Eye (tissue), 1 donor: ENCODE measurements around the gene ELSPBP1.
"Not testable (repeated sequence)": the region's sequence is repeated elsewhere in the genome, so short reads cannot be mapped to it uniquely, and the experiment has no call there.

Source experiments
- DNase-seq: peaks from one replicate; pipeline ENCODE4 v3.0.0-alpha.2; 2015

ELSPBP1 gene

DNA sequence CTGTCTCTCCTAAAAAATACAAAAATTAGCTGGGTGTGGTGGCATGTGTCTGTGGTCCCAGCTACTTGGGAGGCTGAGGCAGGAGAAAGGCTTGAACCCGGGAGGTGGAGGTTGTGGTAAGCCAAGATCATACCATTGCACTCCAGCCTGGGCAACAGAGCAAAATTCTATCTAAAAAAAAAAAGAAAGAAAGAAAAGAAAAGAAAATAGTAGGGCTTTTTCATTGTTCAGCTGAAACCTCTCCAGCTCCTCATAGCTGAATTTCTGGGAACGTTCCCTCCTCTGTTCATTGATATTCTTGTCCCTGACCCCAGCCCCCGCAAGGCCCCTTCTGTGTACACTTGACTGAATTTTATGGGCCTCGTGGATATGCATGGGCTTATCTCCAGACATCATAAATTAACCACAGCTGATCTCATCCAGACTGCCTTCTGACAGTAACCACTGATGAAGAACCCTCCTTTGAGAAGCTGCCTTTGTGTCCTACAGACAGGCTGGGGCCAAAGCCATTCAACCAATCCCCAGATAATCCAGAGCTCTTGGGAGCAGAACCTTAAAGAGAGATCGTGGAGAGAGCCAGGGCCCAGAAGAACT, at the start of gene ELSPBP1:
TSS of gene ELSPBP1 (plus strand) at position 424 of the 594 bp plus-strand sequence. CDS start 14,036 bp downstream, outside the sequence.
- no peak for DNase-seq

DNA sequence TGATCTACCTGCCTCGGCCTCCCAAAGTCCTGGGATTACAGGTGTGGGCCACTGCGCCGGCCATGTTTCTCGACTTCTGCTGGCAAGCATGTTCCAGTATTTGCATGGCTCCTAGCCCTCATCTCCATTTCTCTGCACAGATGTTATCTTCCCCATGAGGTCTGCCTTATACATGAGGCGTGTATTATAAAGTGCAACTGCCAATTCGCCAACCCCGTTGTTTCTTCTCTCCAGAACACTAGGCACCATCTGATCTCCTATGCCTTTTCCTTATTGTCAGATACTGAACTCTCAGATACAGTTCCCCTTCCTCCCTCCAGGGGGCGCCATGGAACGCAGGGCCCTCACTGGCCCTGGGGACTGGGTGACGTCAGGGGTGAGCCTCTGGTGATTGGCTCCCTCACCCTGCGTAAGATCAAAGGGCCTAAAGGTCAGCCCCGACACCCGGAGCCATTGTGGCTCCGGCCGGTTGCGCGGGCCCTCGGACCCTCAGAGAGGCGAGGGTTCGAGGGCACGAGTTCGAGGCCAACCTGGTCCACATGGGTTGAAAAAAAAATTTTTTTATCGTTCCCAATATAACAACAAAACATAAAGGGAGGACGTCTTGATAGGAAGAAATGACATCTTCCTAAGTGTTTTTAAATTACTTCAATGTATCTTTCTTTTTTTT, 44.4 kb upstream of the ELSPBP1 start:
- DNase-seq, result not testable (repeated sequence)

DNA sequence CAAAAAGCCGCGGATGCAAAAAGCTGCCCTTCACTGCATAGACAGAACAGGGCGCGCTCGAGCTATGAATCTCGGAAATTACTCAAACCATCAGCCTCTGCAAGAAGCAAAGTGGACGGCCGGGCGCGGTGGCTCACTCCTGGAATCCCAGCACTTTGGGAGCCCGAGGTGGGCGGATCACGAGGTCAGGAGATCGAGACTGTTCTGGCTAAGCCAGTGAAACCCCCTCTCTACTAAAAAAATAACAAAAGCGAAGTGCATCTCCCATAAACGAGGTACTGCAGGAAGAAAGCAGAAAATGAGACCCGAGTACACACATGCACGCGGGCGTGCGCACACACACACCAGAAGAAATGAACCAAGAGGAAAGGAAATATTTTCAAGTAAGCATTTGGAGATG, 42.3 kb upstream of the ELSPBP1 start:
- not testable (repeated sequence) for DNase-seq

GRCh38 chr19:47955936-47956335, 38.5 kb upstream of the ELSPBP1 start:
- DNase-seq, result not testable (repeated sequence)

GRCh38 chr19:47973529-47973928, 20.9 kb upstream of the ELSPBP1 start:
- DNase-seq, result no peak

- DNase-seq, result no peak
Observed at GRCh38 chr19:47991191-47991808, 3.1 kb upstream of the ELSPBP1 start.

DNA sequence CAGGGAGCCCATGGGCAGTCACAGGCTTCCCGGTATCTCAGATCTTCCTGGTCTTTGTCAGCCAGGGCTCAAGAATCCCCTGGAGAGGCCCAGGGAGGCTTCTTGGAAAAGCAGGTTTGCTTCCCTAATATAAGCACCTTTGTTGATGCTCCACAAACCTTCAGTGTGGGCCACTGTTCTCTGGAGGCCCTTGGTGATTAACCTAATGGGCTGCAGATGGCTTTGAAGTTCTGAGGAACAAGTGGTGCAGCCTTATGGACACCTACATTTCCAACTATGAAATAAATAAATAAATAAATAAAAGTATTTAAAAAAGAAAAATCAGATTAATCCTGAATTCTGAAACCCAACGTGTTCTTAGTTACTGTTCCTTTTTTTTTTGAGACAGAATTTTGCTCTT, 2.4 kb upstream of the ELSPBP1 start, which contains the start of gene BSPH1:
TSS of gene BSPH1 (minus strand) at position 101 of the 400 bp plus-strand sequence. CDS start at position 12, 89 bp downstream.
- no peak for DNase-seq

DNA sequence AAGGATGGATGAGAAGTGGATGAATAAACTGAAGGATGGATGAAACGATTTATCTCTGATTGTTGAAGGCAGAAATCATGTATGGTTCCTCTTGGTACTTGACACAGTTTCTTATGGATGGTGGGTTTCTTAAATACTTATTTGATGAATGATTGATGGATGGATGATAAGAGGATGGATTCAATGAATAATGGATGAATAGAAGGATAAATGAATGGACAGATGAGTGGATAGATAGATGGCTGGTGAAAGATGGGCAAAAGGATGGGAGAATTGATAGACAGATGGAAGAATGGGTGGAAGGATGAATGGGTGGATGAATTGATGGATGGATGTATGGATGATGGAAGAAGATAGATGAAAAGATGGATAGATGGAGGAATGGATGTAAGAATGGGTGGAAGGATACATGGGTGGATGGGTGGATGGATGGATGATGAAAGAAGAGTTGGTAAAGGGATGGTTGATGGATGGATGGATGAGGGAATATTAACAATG, 1.8 kb downstream of the ELSPBP1 start:
- DNase-seq, result no peak

DNA sequence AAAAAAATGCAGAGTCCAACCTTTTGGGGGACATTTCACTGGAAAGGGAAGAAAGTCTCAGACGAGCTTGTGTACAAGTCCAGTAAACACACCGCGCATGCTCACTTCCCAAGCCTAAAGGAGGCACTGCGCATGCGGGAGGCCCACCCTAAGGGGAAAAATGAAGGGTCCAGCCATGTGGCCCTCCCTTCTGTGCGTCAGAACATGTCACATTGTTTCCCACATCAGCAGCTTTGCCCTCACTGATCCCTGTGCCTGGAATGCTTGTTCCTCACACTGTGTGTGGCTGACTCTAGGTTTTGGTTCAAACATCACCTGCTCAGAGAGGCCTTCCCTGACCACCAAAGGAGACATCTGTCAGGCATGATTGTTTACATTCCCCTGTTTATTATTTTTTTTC, 4.4 kb downstream of the ELSPBP1 start:
- DNase-seq, result no peak

DNA sequence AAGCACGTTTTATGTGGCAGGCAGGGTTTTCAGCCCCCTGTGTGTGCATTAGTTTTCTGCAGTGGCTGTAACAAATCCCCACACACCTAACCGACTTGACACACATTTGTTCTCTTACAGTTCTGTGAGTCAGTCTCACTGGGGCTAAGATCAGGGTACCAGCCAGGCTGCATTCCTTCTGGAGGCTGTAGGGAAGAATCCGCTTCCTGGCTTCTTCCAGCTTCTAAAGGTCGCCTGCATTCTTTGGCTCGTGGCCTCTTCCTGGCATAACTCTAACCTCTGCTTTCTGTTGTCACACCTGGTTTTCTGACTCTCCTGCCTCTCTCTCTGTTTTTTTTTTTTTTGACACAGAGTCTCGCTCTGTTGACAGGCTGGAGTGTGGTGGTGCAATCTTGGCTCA, 6.4 kb downstream of the ELSPBP1 start:
- DNase-seq, result no peak

- DNase-seq, result no peak
Observed at GRCh38 chr19:48004236-48004635, 9.8 kb downstream of the ELSPBP1 start.

DNA sequence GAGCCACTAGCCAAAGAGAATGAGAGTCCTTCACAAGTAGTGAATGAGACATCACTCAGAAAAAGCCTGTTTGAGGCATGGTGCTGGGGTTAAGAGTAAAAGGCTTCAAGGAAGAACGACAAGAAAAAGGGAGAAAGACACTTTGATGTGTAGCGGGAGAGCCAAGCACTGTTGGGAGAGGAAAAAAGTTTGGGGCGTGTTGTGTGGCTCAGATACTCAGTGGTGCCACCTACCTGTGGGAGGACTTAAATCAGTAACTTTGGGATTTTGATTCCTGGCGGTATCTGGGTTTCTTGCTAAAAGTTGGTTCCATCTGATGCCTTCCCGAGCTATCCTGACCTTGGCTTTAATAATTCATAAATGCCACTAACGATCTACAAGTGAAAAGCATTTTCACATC, 12.3 kb downstream of the ELSPBP1 start:
- DNase-seq, result no peak

GRCh38 chr19:48010932-48011758, 16.7 kb downstream of the ELSPBP1 start:
- DNase-seq, result no peak

GRCh38 chr19:48020686-48021085, 26.3 kb downstream of the ELSPBP1 start:
- no peak for DNase-seq

DNA sequence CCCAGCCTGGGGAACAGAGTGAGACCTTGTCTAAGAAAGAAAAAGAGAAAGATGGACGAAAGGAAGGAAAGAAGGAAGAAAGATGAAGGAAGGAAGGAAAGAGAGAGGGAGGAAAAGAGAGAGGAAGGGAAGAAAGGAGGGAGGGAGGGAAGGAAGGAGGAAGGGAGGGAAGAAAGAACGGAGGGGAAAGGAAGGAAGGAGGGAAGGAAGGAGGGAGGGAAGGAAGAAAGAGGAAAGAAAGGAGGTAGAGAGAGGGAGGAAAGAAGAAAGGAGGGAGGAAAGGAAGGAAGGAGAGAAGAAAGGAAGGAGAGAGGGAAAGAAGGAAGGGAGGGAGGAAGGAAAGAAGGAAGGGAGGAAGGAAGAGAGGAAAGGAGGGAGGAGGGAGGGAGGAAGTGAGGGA, 28.6 kb downstream of the ELSPBP1 start:
- no peak for DNase-seq

- no peak for DNase-seq
Observed at GRCh38 chr19:48023518-48023917, 29.1 kb downstream of the ELSPBP1 start.

- no peak for DNase-seq
Observed at GRCh38 chr19:48025480-48025879, 31.0 kb downstream of the ELSPBP1 start.

DNA sequence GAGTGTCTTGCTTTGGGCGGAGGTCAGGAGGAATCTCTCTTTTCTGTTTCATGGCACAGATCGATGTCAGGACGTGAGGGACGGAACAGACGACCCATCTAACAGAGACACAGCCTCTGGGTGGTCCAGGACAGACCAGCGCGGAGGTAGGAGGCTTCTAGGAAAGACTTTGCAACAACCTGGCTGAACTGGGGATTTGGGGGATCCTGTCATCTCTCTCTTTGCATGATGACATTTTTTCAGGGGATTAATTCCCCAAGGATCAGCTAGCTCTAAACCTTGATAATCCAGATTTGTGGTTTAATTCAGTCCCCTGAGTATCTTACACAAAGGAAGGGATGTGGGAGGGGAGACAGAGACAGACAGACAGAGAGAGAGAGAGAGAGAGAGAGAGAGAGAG, 35.0 kb downstream of the ELSPBP1 start:
- DNase-seq, result no peak

DNA sequence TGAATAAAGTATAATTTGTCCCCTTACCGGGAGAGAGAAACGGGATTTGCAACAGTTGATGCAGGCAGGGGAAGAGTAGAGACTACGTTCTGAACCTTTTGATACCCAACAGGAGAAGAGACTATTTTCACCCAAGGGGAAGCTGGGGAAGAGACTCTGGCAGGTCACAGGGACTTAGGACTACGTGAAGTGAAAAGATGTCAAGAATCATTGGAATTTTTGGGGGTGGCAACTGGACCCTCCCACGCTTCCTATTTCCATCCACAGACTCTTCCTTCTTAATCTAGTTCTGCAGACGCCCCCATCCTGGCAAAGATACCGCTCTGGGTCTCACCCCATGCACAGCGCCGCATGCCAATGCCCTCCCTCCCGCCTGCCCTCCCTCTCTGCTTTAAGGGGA, 35.6 kb downstream of the ELSPBP1 start:
- no peak for DNase-seq

- no peak for DNase-seq
Observed at GRCh38 chr19:48033604-48034003, 39.2 kb downstream of the ELSPBP1 start.

- DNase-seq, result no peak
Observed at GRCh38 chr19:48036765-48037164, 42.3 kb downstream of the ELSPBP1 start.

GRCh38 chr19:48041877-48042580, 47.6 kb downstream of the ELSPBP1 start:
- no peak for DNase-seq
